Heart right ventricle (tissue), 12 donors: ENCODE data around the gene HPSE. TPM values are rescaled to one million over a fixed set of nuclear protein-coding genes. Genes with fewer than 3 reads are reported as not detected.

ENCODE experiments used
- polyA plus RNA-seq, 2 donors: library from polyadenylated mRNA; stranded (reverse); fragments of 200-250 nt; gene quantifications; one replicate each; pipeline ENCODE4 v1.2.3, GENCODE V29; 2013
- total RNA-seq, 10 donors: library from RNA; stranded (reverse); fragmentation: NEBNext Ultra II Directional in 3 of 10; extraction: Animal tissue kit (Norgen Biotek cat#: 25700) in 3 of 10; gene quantifications; one replicate each; pipeline versions ENCODE4 v1.2.1 to v1.2.4, GENCODE V29; 2021 to 2023
- donor health status: ischemic (EF 13 %, LVEDD 7.1; RV severe dilation, severe dysfunction).
- donor health status: healthy with polysubstance abuse.
- donor health status: DM: no; HTN: yes; CAD: no.
- donor health status: DM: no; HTN: no; CAD: no.
- donor health status: ischemic (EF 25% LVEDD 6.9; RV normal size, moderate dysfunction).
- donor health status: ischemic (EF 25% LVEDD 5.7; RV mildly dilated, moderate dysfunction).
- donor health status: healthy.
- donor health status: nonischemic (EF 11% LVEDD 7.7; RV severe dilation, severe dysfunction).
- donor health status: DM: yes; HTN: yes; CAD: no.
- donor health status: PGD.
- donor health status: ischemic (EF 29% LVEDD 5.4; RV normal size, mild dysfunction).
- donor health status: nonischemic (EF 23%, LVEDD 6.1; RV moderate dilation, normal function).

HPSE gene
- total and polyA plus RNA-seq, 12 donors: 0.15 to 2.4 (median 0.39) TPM

Other genes starting within 250 kb of the HPSE start
- 1 to 10 TPM in 3 of 10 donors, under 1 TPM in 7; 0.39 to 9.4 (median 0.66) TPM for gene PLAC8, start 220.1 kb downstream of the HPSE start, total RNA-seq
- under 1 TPM; 0.51 to 0.64 TPM for gene PLAC8, start 220.1 kb downstream of the HPSE start, polyA plus RNA-seq
- 10 to 100 TPM; 17.8 to 32.8 (median 26.5) TPM for gene COQ2, start 50.0 kb downstream of the HPSE start, total RNA-seq
- gene COQ2, start 50.0 kb downstream of the HPSE start, polyA plus RNA-seq: 10 to 100 TPM; 10.5 to 15.5 TPM
- gene HELQ, start 121.0 kb upstream of the HPSE start, total RNA-seq: 10 to 100 TPM; 11.6 to 15.7 (median 13.2) TPM
- 1 to 10 TPM; 5.1 to 5.6 TPM for gene HELQ, start 121.0 kb upstream of the HPSE start, polyA plus RNA-seq
- gene MRPS18C, start 121.2 kb upstream of the HPSE start, total RNA-seq: 10 to 100 TPM; 47.7 to 81.9 (median 58.2) TPM
- gene MRPS18C, start 121.2 kb upstream of the HPSE start, polyA plus RNA-seq: 10 to 100 TPM; 40.6 to 68.6 TPM
- gene ABRAXAS1, start 150.3 kb upstream of the HPSE start, total RNA-seq: 10 to 100 TPM in 1 of 10 donors, 1 to 10 TPM in 9; 4.7 to 11.0 (median 6.7) TPM
- 1 to 10 TPM; 2.3 to 2.4 TPM for gene ABRAXAS1, start 150.3 kb upstream of the HPSE start, polyA plus RNA-seq
- 10 to 100 TPM; 34.2 to 82.6 (median 52.8) TPM for gene GPAT3, start 201.3 kb upstream of the HPSE start, total RNA-seq
- 10 to 100 TPM; 22.2 to 24.2 TPM for gene GPAT3, start 201.3 kb upstream of the HPSE start, polyA plus RNA-seq